Activated naive CD8-positive, alpha-beta T cell treated with anti-CD3 and anti-CD28 coated beads, Interleukin-2, amount 50 U/mL, for 24 hours (primary cell): Measurements from ENCODE around the gene STK39.
"Not testable (repeated sequence)": the region's sequence is repeated elsewhere in the genome, so short reads cannot be mapped to it uniquely, and the experiment has no call there.

Experiments used
- ATAC-seq: fragments of 150-1000 bp; cut with Tn5 transposase; one replicate; pipeline ENCODE4 v1.10.0; 2021
- DNase-seq: peaks from one replicate; pipeline ENCODE4 v3.0.0; 2021
- H3K27ac Mint-ChIP-seq: one replicate; pipeline ENCODE4 v1.8.0; 2021; ENCODE audit warnings: mild to moderate bottlenecking, mixed read lengths
- H3K27me3 Mint-ChIP-seq: one replicate; pipeline ENCODE4 v1.8.0; 2021; ENCODE audit warnings: mixed read lengths
- H3K36me3 Mint-ChIP-seq: one replicate; pipeline ENCODE4 v1.8.0; 2021; ENCODE audit warnings: low read depth, mixed read lengths
- H3K4me1 Mint-ChIP-seq: one replicate; pipeline ENCODE4 v1.8.0; 2021; ENCODE audit warnings: mixed read lengths
- H3K4me3 Mint-ChIP-seq: one replicate; pipeline ENCODE4 v1.8.0; 2021; ENCODE audit warnings: mild to moderate bottlenecking, moderate library complexity, mixed read lengths
- H3K9me3 Mint-ChIP-seq: one replicate; pipeline ENCODE4 v1.8.0; 2021; ENCODE audit warnings: mixed read lengths

The STK39 gene

DNA sequence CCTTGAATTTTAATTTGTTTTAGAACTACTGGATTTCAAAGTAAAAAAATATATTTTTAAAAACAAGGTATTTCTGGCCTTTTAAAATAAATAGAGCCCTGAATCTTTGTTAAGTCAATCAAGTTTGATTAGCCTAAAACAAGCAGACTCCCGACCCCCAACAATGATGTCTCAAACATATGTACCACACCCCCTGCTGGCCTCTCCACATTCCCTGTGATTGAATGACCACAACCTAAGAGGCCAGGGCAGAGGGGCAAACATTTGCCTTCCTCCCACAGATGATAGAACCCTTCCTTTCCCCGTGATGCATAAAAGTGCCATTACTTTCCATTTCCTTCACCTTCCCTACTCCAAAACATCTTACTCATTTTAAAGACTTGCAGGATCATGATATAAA, 130.9 kb downstream of the STK39 start:
- no peak overlapping the region for H3K4me3 Mint-ChIP-seq
- DNase-seq (no peak), ATAC-seq (no peak)
- peaks cover 6% of the 10 kb centered on the region for H3K36me3 Mint-ChIP-seq
- no peaks in the 10 kb centered on the region for H3K4me1 Mint-ChIP-seq
- no peaks in the 10 kb centered on the region for H3K9me3 Mint-ChIP-seq
- no peak overlapping the region for H3K27ac Mint-ChIP-seq
- H3K27me3 Mint-ChIP-seq: no peaks in the 10 kb centered on the region

DNA sequence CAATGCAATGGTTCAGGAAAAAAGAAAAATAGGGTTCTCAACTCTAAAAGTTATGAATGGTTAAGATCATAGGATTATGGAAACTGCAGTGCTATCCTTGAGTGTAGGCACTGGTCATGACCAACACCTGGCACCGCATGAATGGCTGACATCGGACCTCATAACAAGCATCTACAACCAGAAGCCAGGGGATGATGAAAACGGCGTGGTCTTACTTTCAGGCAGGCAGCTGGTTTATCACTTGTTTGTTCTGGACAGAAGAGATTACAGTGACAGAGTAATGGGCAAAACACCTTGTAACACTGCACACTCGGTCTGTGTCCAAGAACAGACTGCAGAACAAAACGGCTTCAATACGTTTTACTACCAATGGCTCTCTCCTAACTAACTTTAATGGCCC, 132.8 kb downstream of the STK39 start:
- H3K27ac Mint-ChIP-seq: no peak overlapping the region
- H3K4me1 Mint-ChIP-seq: no peaks in the 10 kb centered on the region
- no peak overlapping the region for H3K4me3 Mint-ChIP-seq
- DNase-seq (no peak), ATAC-seq (no peak)
- H3K9me3 Mint-ChIP-seq: no peaks in the 10 kb centered on the region
- peaks cover 9% of the 10 kb centered on the region for H3K36me3 Mint-ChIP-seq
- no peaks in the 10 kb centered on the region for H3K27me3 Mint-ChIP-seq

DNA sequence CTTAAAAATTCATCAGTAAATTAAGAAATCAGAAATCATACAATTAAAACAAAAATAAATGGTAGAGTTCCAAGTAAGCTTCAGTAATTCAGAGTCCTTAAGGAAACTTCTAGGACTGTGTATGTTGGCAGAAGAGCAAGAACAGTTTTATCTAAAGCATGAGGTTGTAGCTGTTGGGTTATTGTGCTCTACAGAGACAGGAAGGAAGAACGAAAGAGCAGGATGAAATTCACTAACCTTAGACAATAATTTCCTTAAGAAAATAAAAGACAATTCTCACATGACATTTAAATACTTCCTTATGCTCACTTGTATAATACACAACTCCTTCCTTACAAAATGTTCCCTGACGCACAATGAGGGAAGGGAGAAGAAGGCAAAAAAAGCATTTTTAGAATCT, 133.4 kb downstream of the STK39 start:
- Mint-ChIP-seq H3K9me3 (no peaks in the 10 kb centered on the region), H3K4me1 (no peaks in the 10 kb centered on the region), H3K27ac (no peak overlapping the region), H3K27me3 (no peaks in the 10 kb centered on the region), H3K4me3 (no peak overlapping the region), H3K36me3 (peaks cover 9% of the 10 kb centered on the region)
- DNase-seq: no peak
- ATAC-seq: no peak

- Mint-ChIP-seq H3K27ac (no peak overlapping the region), H3K27me3 (no peaks in the 10 kb centered on the region), H3K4me3 (no peak overlapping the region), H3K9me3 (peaks cover 4% of the 10 kb centered on the region), H3K4me1 (no peaks in the 10 kb centered on the region), H3K36me3 (peaks cover 11% of the 10 kb centered on the region)
- DNase-seq (no peak), ATAC-seq (no peak)
Observed at GRCh38 chr2:168107322-168107721, 140.1 kb downstream of the STK39 start.

DNA sequence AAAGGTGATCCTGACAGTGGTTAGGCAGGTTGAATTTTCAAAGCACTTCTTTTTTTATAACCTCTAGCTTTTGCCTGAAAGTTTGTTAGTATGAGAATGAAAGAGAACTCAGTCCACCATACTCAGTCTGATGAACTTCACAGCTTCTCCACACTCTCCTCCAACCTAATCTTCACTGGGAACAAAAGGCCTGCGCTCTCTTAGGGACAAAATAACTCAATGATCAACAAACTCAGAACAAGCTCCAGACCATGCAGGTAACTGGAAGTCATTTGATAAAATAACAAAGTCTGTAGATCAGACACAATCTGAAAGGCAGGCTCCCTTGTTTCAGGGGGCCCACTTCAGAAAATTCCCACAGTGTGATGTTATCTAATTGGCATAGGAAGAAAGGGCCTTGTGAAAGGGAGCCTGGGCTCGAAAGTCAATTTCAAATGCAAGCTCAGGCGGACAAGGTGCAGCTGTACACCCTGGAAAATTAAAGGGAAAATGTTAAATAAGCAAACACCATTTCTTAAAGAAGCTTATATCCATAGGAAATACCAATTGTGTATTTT, 142.2 kb downstream of the STK39 start:
- no peak for ATAC-seq

DNA sequence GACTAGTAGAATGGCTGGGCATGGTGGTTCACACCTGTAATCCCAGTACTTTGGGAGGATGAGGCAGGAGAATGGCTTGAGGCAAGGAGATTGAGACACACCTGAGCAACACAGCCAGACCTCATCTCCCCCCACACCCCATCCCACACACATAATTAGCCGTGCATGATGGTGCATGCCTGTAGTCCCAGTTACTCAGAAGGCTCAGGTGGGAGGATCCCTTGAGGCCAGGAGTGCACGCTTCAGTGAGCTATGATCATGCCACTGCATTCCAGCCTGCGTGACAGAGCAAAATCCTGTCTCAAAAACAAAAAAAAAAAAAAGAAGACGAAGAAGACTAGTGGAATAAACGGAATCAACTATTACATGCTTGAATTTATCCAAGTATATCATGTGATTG, 150.0 kb downstream of the STK39 start:
- ATAC-seq (no peak), DNase-seq (no peak)
- Mint-ChIP-seq H3K9me3 (no peaks in the 10 kb centered on the region), H3K4me1 (no peaks in the 10 kb centered on the region), H3K36me3 (peaks cover 16% of the 10 kb centered on the region), H3K27ac (no peak overlapping the region), H3K4me3 (no peak overlapping the region), H3K27me3 (no peaks in the 10 kb centered on the region)

More for the DNA sequence above, 142.2 kb downstream of the STK39 start:
- Mint-ChIP-seq H3K36me3 (peaks cover 25% of the 10 kb centered on the region), H3K4me3 (no peak overlapping the region), H3K9me3 (peaks cover 4% of the 10 kb centered on the region), H3K27me3 (no peaks in the 10 kb centered on the region), H3K4me1 (no peaks in the 10 kb centered on the region), H3K27ac (no peak overlapping the region)
- DNase-seq: no peak

GRCh38 chr2:168096158-168096557, 151.2 kb downstream of the STK39 start:
- no peak overlapping the region for H3K27ac Mint-ChIP-seq
- H3K27me3 Mint-ChIP-seq: no peaks in the 10 kb centered on the region
- DNase-seq (no peak), ATAC-seq (no peak)
- H3K9me3 Mint-ChIP-seq: no peaks in the 10 kb centered on the region
- peaks cover 8% of the 10 kb centered on the region for H3K36me3 Mint-ChIP-seq
- H3K4me3 Mint-ChIP-seq: no peak overlapping the region
- peaks cover 2% of the 10 kb centered on the region for H3K4me1 Mint-ChIP-seq

- peaks cover 18% of the 10 kb centered on the region for H3K4me1 Mint-ChIP-seq
- no peaks in the 10 kb centered on the region for H3K27me3 Mint-ChIP-seq
- no peak overlapping the region for H3K27ac Mint-ChIP-seq
- H3K4me3 Mint-ChIP-seq: no peak overlapping the region
- H3K9me3 Mint-ChIP-seq: no peaks in the 10 kb centered on the region
- ATAC-seq: no peak
- peaks cover 11% of the 10 kb centered on the region for H3K36me3 Mint-ChIP-seq
- no peak for DNase-seq
Observed at GRCh38 chr2:168091986-168092385, 155.4 kb downstream of the STK39 start.

GRCh38 chr2:168090366-168091135, 156.8 kb downstream of the STK39 start:
- H3K4me1 Mint-ChIP-seq: peaks cover 18% of the 10 kb centered on the region
- H3K27me3 Mint-ChIP-seq: no peaks in the 10 kb centered on the region
- H3K4me3 Mint-ChIP-seq: no peak overlapping the region
- peaks cover 13% of the 10 kb centered on the region for H3K36me3 Mint-ChIP-seq
- no peaks in the 10 kb centered on the region for H3K9me3 Mint-ChIP-seq
- H3K27ac Mint-ChIP-seq: no peak overlapping the region
- DNase-seq (no peak), ATAC-seq (no peak)

- peaks cover 16% of the 10 kb centered on the region for H3K36me3 Mint-ChIP-seq
- H3K9me3 Mint-ChIP-seq: no peaks in the 10 kb centered on the region
- no peaks in the 10 kb centered on the region for H3K27me3 Mint-ChIP-seq
- ATAC-seq (no peak), DNase-seq (no peak)
- H3K4me1 Mint-ChIP-seq: peaks cover 18% of the 10 kb centered on the region
- no peak overlapping the region for H3K27ac Mint-ChIP-seq
- no peak overlapping the region for H3K4me3 Mint-ChIP-seq
Observed at GRCh38 chr2:168089200-168089599, 158.2 kb downstream of the STK39 start.

- no peaks in the 10 kb centered on the region for H3K27me3 Mint-ChIP-seq
- peaks cover 17% of the 10 kb centered on the region for H3K36me3 Mint-ChIP-seq
- peaks cover 18% of the 10 kb centered on the region for H3K4me1 Mint-ChIP-seq
- no peaks in the 10 kb centered on the region for H3K9me3 Mint-ChIP-seq
- H3K27ac Mint-ChIP-seq: no peak overlapping the region
- ATAC-seq (no peak), DNase-seq (no peak)
- no peak overlapping the region for H3K4me3 Mint-ChIP-seq
Observed at GRCh38 chr2:168087401-168087800, 160.0 kb downstream of the STK39 start.

DNA sequence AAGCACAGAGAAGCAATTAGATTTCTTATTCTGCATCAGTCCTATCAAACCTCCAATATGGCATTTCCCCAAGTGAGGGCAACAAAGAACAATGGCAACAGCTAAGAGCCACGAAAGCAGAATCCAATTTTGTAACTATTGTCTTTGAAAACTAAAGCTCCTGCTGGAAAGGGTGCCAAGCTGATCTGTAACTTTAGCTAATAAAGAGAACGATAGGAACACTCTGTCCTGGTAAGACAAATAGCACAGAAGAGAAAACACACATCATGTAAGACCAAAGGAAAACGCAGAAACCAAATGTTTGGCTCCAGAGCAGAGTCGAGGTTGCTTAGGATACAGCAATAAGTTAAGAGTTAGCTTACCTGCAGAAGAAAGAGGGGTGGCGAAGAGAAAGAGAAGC, 160.5 kb downstream of the STK39 start:
- Mint-ChIP-seq H3K27ac (no peak overlapping the region), H3K4me3 (no peak overlapping the region), H3K36me3 (peaks cover 21% of the 10 kb centered on the region), H3K27me3 (no peaks in the 10 kb centered on the region), H3K9me3 (no peaks in the 10 kb centered on the region), H3K4me1 (peaks cover 18% of the 10 kb centered on the region)
- DNase-seq: no peak
- ATAC-seq: no peak

GRCh38 chr2:168085801-168086361, 161.5 kb downstream of the STK39 start:
- Mint-ChIP-seq H3K4me3 (no peak overlapping the region), H3K4me1 (peaks cover 14% of the 10 kb centered on the region), H3K9me3 (no peaks in the 10 kb centered on the region), H3K36me3 (peaks cover 23% of the 10 kb centered on the region), H3K27ac (no peak overlapping the region), H3K27me3 (no peaks in the 10 kb centered on the region)
- ATAC-seq (no peak), DNase-seq (no peak)

DNA sequence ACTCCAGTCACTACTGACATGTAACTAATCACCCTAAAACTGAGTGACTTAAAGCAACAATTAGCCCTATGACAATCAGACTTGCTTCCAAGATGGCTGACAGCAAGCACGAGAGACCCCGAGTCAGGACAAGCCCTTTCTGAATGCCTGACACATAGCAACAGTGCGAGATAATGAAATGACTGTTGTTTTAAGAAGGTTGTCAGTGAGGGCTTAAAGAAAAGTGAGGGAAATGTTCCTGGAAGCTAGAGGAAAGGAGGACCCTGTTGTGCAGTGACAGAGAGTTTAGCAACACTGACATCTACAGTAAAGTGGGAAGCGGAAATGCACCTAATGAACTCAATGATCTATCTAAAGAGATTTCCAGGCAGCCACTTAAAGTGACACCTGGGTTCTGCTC, 163.1 kb downstream of the STK39 start:
- ATAC-seq (no peak), DNase-seq (no peak)
- Mint-ChIP-seq H3K36me3 (peaks cover 23% of the 10 kb centered on the region), H3K4me3 (no peak overlapping the region), H3K27ac (no peak overlapping the region), H3K4me1 (peaks cover 8% of the 10 kb centered on the region), H3K9me3 (no peaks in the 10 kb centered on the region), H3K27me3 (no peaks in the 10 kb centered on the region)

GRCh38 chr2:168081452-168081851, 165.9 kb downstream of the STK39 start:
- not testable (repeated sequence) for H3K27ac Mint-ChIP-seq, H3K9me3 Mint-ChIP-seq, ATAC-seq, H3K4me3 Mint-ChIP-seq, H3K4me1 Mint-ChIP-seq, DNase-seq, H3K27me3 Mint-ChIP-seq
- H3K36me3 Mint-ChIP-seq: peaks cover 18% of the 10 kb centered on the region
